Nephron progenitor cell (in vitro differentiated cells): ENCODE results near the gene ATP6V0A1.
"Not testable (repeated sequence)": the region's sequence is repeated elsewhere in the genome, so short reads cannot be mapped to it uniquely, and the experiment has no call there.

Source experiments
- DNase-seq: peaks from one replicate; pipeline ENCODE4 v3.0.0; 2021
- H3K27ac Mint-ChIP-seq: 2 replicates; pipeline ENCODE4 v1.8.0; 2021; ENCODE audit warnings: mild to moderate bottlenecking, moderate library complexity, mixed read lengths
- H3K27me3 Mint-ChIP-seq: 2 replicates; pipeline ENCODE4 v1.8.0; 2021; ENCODE audit warnings: mild to moderate bottlenecking, low read depth, mixed read lengths; ENCODE audit not compliant: poor library complexity
- H3K36me3 Mint-ChIP-seq: 2 replicates; pipeline ENCODE4 v1.8.0; 2021; ENCODE audit warnings: low read depth, mixed read lengths
- H3K4me1 Mint-ChIP-seq: 2 replicates; pipeline ENCODE4 v1.8.0; 2021; ENCODE audit warnings: mixed read lengths
- H3K4me3 Mint-ChIP-seq: 2 replicates; pipeline ENCODE4 v1.8.0; 2021; ENCODE audit warnings: mild to moderate bottlenecking, moderate library complexity, mixed read lengths
- H3K9me3 Mint-ChIP-seq: 2 replicates; pipeline ENCODE4 v1.8.0; 2021; ENCODE audit warnings: mild to moderate bottlenecking, moderate library complexity, mixed read lengths
- TF ChIP-seq, protein P1 (sequence below): fragments of 200-600 bp; sonication (generic); IDR thresholded peaks from 2 replicates; pipeline ENCODE4 v1.5.0; 2021; ENCODE audit warnings: antibody characterized with exemption

The ATP6V0A1 gene

DNA sequence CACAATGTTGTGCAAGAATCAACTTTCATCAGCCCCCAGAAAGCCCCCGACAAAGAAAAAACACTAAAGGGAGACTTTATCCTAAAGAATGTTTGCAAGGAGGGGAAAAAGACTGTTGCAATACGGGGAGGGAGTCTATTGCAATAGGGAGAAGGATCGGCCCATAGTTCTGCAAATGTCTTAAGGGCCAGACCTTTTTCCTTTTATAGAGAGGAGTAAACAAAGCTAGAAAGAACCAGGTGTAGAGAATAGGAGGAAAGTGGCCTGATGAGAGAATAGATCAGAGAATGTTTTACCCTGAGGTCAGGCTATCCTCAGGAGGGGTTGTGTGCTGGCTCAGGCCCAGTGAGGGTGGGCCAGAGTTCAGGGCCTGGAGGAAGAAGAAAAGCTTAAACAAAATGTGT, 26.9 kb upstream of the ATP6V0A1 start:
- Mint-ChIP-seq H3K27me3 (peaks cover 32% of the 10 kb centered on the region), H3K9me3 (no peaks in the 10 kb centered on the region), H3K27ac (no peak overlapping the region), H3K36me3 (no peaks in the 10 kb centered on the region), H3K4me3 (no peak overlapping the region), H3K4me1 (peaks cover 5% of the 10 kb centered on the region)
- TF ChIP-seq, protein P1, sequence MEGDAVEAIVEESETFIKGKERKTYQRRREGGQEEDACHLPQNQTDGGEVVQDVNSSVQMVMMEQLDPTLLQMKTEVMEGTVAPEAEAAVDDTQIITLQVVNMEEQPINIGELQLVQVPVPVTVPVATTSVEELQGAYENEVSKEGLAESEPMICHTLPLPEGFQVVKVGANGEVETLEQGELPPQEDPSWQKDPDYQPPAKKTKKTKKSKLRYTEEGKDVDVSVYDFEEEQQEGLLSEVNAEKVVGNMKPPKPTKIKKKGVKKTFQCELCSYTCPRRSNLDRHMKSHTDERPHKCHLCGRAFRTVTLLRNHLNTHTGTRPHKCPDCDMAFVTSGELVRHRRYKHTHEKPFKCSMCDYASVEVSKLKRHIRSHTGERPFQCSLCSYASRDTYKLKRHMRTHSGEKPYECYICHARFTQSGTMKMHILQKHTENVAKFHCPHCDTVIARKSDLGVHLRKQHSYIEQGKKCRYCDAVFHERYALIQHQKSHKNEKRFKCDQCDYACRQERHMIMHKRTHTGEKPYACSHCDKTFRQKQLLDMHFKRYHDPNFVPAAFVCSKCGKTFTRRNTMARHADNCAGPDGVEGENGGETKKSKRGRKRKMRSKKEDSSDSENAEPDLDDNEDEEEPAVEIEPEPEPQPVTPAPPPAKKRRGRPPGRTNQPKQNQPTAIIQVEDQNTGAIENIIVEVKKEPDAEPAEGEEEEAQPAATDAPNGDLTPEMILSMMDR: no peak
- no peak for DNase-seq

DNA sequence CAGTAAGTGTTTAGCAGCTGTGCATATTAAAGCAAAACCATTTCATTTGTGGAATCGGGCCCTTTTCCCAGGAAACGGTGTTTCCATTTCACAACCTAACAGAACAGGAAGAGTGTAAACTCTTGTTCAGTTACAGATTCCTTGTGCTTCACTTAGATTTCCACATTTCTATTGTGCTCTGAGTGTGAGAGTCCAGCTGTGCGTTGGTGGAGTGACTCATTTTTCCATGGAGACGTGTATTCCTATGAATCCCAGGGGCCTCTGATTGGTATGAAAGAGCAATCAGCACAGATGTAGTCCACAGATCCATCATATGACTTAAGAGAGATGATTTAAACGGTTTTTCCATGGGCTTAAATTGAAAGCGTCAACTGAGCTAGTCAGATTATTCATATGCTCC, 22.3 kb upstream of the ATP6V0A1 start:
- H3K4me3 Mint-ChIP-seq: no peak overlapping the region
- no peaks in the 10 kb centered on the region for H3K9me3 Mint-ChIP-seq
- TF ChIP-seq, protein P1: no peak
- peaks cover 29% of the 10 kb centered on the region for H3K27me3 Mint-ChIP-seq
- no peaks in the 10 kb centered on the region for H3K36me3 Mint-ChIP-seq
- peaks cover 5% of the 10 kb centered on the region for H3K4me1 Mint-ChIP-seq
- no peak overlapping the region for H3K27ac Mint-ChIP-seq
- DNase-seq: no peak

DNA sequence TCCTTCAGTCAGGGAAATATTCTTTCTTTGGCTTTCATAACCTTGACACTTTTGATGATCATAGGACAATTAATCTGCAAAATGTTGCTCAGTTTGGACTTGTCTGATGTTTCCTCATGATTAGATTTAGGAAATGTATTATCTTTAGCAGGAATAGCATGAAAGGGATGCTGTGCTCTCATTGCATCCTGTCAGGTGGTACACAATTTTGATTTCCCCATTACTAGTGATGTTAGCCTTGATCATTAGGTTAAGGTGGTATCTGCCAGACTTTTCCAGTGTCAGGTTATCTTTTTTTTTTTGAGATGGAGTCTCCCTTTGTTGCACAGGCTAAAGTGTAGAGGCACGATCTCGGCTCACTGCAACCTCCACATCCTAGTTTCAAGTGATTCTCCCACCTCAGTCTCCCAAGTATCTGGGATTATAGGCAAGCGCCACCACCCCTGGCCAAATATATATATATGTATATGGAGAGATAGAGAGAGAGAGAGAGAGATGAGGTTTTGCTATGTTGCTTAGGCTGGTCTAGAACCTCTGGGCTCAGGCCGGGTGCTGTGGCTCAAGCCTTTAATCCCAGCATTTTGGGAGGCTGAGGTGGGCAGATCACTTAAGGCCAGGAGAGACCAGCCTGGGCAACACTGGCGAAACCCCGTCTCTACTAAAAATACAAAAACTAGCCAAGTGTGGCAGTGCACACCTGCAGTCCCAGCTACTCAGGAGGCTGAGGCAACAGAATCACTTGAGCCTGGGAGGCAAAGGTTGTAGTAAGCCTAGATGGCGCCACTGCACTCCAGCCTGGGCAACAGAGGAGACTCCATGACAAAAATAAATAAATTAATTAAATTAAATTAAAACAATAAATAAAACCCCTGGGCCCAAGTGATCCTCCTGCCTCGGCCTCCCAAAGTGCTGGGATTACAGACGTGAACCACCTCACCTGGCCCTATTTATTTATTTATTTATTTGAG, 19.8 kb upstream of the ATP6V0A1 start:
- no peaks in the 10 kb centered on the region for H3K36me3 Mint-ChIP-seq
- TF ChIP-seq, protein P1: peak; percentile 21
- peaks cover 25% of the 10 kb centered on the region for H3K27me3 Mint-ChIP-seq
- no peak overlapping the region for H3K4me3 Mint-ChIP-seq
- peak; percentile 22 for DNase-seq
- no peaks in the 10 kb centered on the region for H3K4me1 Mint-ChIP-seq
- no peak overlapping the region for H3K27ac Mint-ChIP-seq
- H3K9me3 Mint-ChIP-seq: no peaks in the 10 kb centered on the region

DNA sequence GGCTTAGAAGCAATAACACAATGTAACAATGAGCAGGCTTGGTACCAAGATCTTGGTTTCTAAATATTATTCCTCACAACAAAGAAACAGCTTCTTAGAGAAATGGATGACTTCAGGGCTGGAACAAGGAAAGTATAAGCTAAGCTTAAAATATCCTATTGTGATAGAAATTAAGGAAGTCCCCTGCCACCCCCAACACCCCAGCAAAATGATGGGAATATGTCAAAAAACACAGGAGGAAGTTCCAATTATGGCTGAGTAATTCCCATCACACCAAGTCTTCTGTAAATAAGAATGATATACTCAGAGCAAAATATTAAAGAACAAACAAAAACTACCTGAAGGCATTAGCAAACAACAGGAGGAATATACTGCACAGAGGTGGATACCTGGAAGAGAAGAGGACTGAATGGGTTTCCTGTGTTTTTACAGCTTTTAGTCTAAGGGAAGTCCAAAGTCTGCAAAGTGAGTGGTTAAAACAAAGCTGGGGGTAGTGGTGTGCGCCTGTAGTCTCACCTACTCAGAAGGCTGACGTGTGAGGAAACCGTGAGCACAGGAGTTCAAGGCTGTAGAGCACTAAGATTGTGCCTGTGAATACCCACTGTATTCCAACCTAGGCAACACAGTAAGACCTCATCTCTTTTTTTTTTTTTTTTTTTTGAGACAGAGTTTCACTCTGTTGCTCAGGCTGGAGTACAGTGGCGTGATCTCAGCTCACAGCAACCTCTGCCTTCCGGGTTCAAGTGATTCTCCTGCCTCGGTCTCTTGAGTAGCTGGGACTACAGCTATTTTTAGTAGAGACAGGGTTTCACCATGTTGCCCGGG, 17.1 kb upstream of the ATP6V0A1 start:
- H3K4me3 Mint-ChIP-seq: no peak overlapping the region
- peaks cover 17% of the 10 kb centered on the region for H3K27me3 Mint-ChIP-seq
- H3K36me3 Mint-ChIP-seq: no peaks in the 10 kb centered on the region
- H3K9me3 Mint-ChIP-seq: peaks cover 6% of the 10 kb centered on the region
- no peak overlapping the region for H3K27ac Mint-ChIP-seq
- DNase-seq: no peak
- TF ChIP-seq, protein P1: no peak
- no peaks in the 10 kb centered on the region for H3K4me1 Mint-ChIP-seq

DNA sequence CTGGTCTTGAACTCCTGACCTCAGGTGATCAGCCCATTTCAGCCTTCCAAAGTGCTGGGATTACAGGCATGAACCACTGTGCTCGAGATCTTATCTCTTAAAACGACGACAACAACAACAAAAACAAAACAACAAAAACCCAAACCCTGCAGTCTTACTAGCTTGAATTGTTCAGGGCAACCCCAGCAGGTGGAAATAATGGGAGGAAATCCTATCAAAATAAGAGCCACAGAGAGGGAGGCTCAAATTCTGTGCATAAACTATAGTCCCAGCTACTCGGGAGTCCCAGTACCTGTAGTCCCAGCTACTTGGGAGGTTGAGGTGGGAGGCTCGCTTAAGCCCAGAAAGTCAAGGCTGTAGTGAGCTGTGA, 16.5 kb upstream of the ATP6V0A1 start:
- Mint-ChIP-seq H3K4me1 (no peaks in the 10 kb centered on the region), H3K27me3 (peaks cover 17% of the 10 kb centered on the region), H3K36me3 (no peaks in the 10 kb centered on the region), H3K9me3 (peaks cover 9% of the 10 kb centered on the region), H3K4me3 (no peak overlapping the region), H3K27ac (no peak overlapping the region)
- TF ChIP-seq, protein P1: no peak
- no peak for DNase-seq

DNA sequence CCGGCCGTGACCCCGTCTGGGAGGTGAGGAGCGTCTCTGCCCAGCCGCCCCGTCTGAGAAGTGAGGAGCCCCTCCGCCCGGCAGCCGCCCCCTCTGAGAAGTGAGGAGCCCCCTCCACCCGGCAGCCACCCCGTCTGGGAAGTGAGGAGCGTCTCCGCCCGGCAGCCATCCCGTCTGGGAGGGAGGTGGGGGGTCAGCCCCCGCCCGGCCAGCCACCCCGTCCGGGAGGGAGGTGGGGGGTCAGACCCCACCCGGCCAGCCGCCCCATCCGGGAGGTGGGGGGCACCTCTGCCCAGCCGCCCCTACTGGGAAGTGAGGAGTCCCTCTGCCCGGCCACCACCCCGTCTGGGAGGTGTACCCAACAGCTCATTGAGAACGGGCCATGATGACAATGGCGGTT, 9.5 kb upstream of the ATP6V0A1 start:
- H3K27ac Mint-ChIP-seq, H3K36me3 Mint-ChIP-seq: not testable (repeated sequence)
- H3K9me3 Mint-ChIP-seq: peaks cover 19% of the 10 kb centered on the region

DNA sequence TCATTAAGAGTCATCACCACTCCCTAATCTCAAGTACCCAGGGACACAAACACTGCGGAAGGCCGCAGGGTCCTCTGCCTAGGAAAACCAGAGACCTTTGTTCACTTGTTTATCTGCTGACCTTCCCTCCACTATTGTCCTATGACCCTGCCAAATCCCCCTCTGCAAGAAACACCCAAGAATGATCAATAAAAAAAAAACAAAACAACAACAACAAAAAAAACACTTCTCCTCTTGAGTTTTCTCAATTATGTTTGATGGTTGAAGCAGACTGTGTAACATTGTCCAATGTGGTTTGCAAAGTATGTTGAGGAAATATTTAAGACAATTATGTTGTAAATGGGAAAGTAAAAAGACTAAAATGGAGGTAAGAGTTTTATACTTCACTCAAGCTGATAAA, 8.8 kb upstream of the ATP6V0A1 start:
- H3K4me3 Mint-ChIP-seq, H3K36me3 Mint-ChIP-seq, H3K27ac Mint-ChIP-seq, DNase-seq, H3K4me1 Mint-ChIP-seq: not testable (repeated sequence)
- Mint-ChIP-seq H3K27me3 (peaks cover 25% of the 10 kb centered on the region), H3K9me3 (peaks cover 19% of the 10 kb centered on the region)

More for the DNA sequence above, 9.5 kb upstream of the ATP6V0A1 start:
- H3K4me1 Mint-ChIP-seq, DNase-seq, H3K4me3 Mint-ChIP-seq: not testable (repeated sequence)
- peaks cover 24% of the 10 kb centered on the region for H3K27me3 Mint-ChIP-seq

DNA sequence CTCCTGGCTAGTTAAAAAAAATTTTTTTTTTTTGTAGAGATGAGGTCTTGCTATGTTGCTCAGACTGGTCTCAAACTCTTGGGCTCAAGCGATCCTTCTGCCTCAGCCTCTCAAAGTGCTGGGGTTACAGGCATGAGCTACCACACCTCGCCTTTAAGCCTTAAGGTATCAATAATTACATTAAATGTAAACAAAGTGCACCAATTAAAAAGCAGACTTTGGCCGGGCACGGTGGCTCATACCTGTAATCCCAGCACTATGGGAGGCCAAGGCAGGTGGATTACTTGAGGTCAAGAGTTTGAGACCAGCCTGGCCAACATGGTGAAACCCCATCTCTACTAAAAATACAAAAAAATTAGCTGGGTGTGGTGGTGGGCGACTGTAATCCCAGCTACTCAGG, 7.4 kb upstream of the ATP6V0A1 start:
- not testable (repeated sequence) for DNase-seq, H3K36me3 Mint-ChIP-seq, H3K27ac Mint-ChIP-seq, H3K4me1 Mint-ChIP-seq, H3K4me3 Mint-ChIP-seq
- peaks cover 16% of the 10 kb centered on the region for H3K9me3 Mint-ChIP-seq
- peaks cover 29% of the 10 kb centered on the region for H3K27me3 Mint-ChIP-seq
